GM12878 (cell line): ENCODE results near the gene HLX. TPM values are rescaled to one million over a fixed set of nuclear protein-coding genes. Genes with fewer than 3 reads are reported as not detected.

Experiments
- ATAC-seq: fragments of 200-7000 bp; cut with Tn5 transposase; 3 replicates; pipeline ENCODE4 v1.9.1; 2020; ENCODE audit warnings: mild to moderate bottlenecking, moderate library complexity
- BruUV-seq: library from RNA; stranded (reverse); fragments of 400-500 nt; replicated peaks from 2 replicates; lab custom pipeline; 2021; lab: Mats Ljungman, UMichigan
- CTCF ChIA-PET: fragments of 300-600 bp; sonication (Branson Sonifier 250); formaldehyde crosslinking; extraction: SDS; loops from one replicate; lab custom pipeline; 2021; ENCODE audit warnings: inconsistent platforms; lab: Yijun Ruan, JAX
- POLR2A ChIA-PET: fragments of 350-600 bp; formaldehyde crosslinking; extraction: SDS; loops from one replicate; lab custom pipeline; 2021; ENCODE audit warnings: inconsistent platforms; lab: Charles Lee
- RAD21 ChIA-PET: fragments of 300-600 bp; sonication (Branson Sonifier 250); formaldehyde crosslinking; loops from one replicate; lab custom pipeline; 2023; ENCODE audit warnings: antibody characterized with exemption; ENCODE audit not compliant: unreplicated experiment; lab: Charles Lee
- SMC1A ChIA-PET: fragments of 300-600 bp; sonication (Branson Sonifier 250); formaldehyde crosslinking; loops from one replicate; lab custom pipeline; 2023; ENCODE audit not compliant: unreplicated experiment, uncharacterized antibody; lab: Charles Lee
- DNase-seq: peaks from one replicate; pipeline ENCODE4 v3.0.0-alpha.2; 2011; ENCODE audit warnings: low read depth, low spot score
- FAIRE-seq: peaks from 3 replicates; lab custom pipeline; 2011; peaks lifted over from hg19 to GRCh38; lab: Jason Lieb, UNC
- H2AFZ ChIP-seq: 2 replicates; pipeline ENCODE4 v1.6.0; 2011; ENCODE audit warnings: low read depth, low read length, control low read depth; ENCODE audit not compliant: control insufficient read depth
- H3K27ac ChIP-seq: 2 replicates; pipeline ENCODE4 v1.5.1; 2011; ENCODE audit warnings: control low read depth; ENCODE audit not compliant: control insufficient read depth, insufficient read depth
- H3K27me3 ChIP-seq, 2 experiments: replicated peaks in 1 of 2; 2 replicates each; pipeline versions ENCODE4 v1.6.0 to v1.6.1; 2011; ENCODE audit warnings: low read length in 1 of 2; ENCODE audit not compliant: control insufficient read depth in 2 of 2, insufficient read depth in 2 of 2
- H3K36me3 ChIP-seq, 2 experiments: 2 replicates each; pipeline ENCODE4 v1.5.1; 2011; ENCODE audit warnings: low read length in 1 of 2; ENCODE audit not compliant: control insufficient read depth in 2 of 2, insufficient read depth in 2 of 2
- H3K4me1 ChIP-seq: 2 replicates; pipeline ENCODE4 v1.6.1; 2011; ENCODE audit warnings: mild to moderate bottlenecking, low read length, moderate library complexity, mixed read lengths; ENCODE audit not compliant: control insufficient read depth, insufficient read depth
- H3K4me2 ChIP-seq: 2 replicates; pipeline ENCODE4 v1.6.0; 2011; ENCODE audit warnings: control low read depth; ENCODE audit not compliant: control insufficient read depth, insufficient read depth
- H3K4me3 ChIP-seq: fragments of 200-600 bp; sonication (generic); 2 replicates; pipeline ENCODE4 v1.5.1; 2016
- H3K79me2 ChIP-seq: 2 replicates; pipeline ENCODE4 v1.6.0; 2011; ENCODE audit warnings: low read length; ENCODE audit not compliant: control insufficient read depth, insufficient read depth
- H3K9ac ChIP-seq: 2 replicates; pipeline ENCODE4 v1.8.0; 2011; ENCODE audit warnings: low read length, control low read depth, mixed read lengths; ENCODE audit not compliant: control insufficient read depth, insufficient read depth
- H3K9me3 ChIP-seq: replicated peaks from 3 replicates; pipeline ENCODE4 v1.5.1; 2011; ENCODE audit warnings: mild to moderate bottlenecking, low read length; ENCODE audit not compliant: control insufficient read depth, insufficient read depth
- H4K20me1 ChIP-seq: 2 replicates; pipeline ENCODE4 v1.6.0; 2011; ENCODE audit not compliant: control insufficient read depth, insufficient read depth
- CHD1 ChIP-seq: IDR thresholded peaks from 2 replicates; pipeline ENCODE4 v1.6.1; 2012; ENCODE audit warnings: low read depth, low read length, improper control_type of control experiment
- NFYB ChIP-seq: IDR thresholded peaks from 2 replicates; pipeline ENCODE4 v1.6.1; 2011; ENCODE audit warnings: low read depth, mild to moderate bottlenecking, low read length, improper control_type of control experiment, moderate library complexity; ENCODE audit not compliant: insufficient read depth
- RCOR1 ChIP-seq: conservative IDR thresholded peaks from 2 replicates; pipeline ENCODE4 v1.6.1; 2012; ENCODE audit warnings: low read depth, low read length, improper control_type of control experiment
- SMAD1 ChIP-seq: fragments of 450-650 bp; IDR thresholded peaks from 2 replicates; pipeline ENCODE4 v1.6.1; 2018; ENCODE audit warnings: mild to moderate bottlenecking, low read depth; ENCODE audit not compliant: partially characterized antibody
- TCF7 ChIP-seq: IDR thresholded peaks from 2 replicates; pipeline ENCODE4 v1.6.1; 2014; ENCODE audit warnings: antibody characterized with exemption, borderline replicate concordance
- WGBS: methylation state at CpG from one replicate; pipeline ENCODE4 v1.1.6; 2016; ENCODE audit warnings: low lambda C conversion rate; ENCODE audit not compliant: insufficient replicate concordance, insufficient coverage; ENCODE audit errors: missing lambda C conversion rate; 5-methylcytosine and 5-hydroxymethylcytosine counted together
- in situ Hi-C: fragments of 300-500 bp; cut with MboI; formaldehyde crosslinking; loops from 9 replicates; pipeline ENCODE4 v1.14.3; 2018; ENCODE audit warnings: mixed read lengths
- intact Hi-C: fragments of 100-400 bp; cut with micrococcal nuclease; formaldehyde crosslinking; loops from one replicate; pipeline ENCODE4 v1.14.2; 2022; ENCODE audit not compliant: unreplicated experiment
- polyA plus RNA-seq, 11 experiments: library from polyadenylated mRNA; depleted of rRNA in 4 of 11; unstranded in 6 of 11; stranded (reverse) in 5 of 11; fragments of >200 nt; fragmentation: Nextera tagmentation in 4 of 11; fragmentation: Illumina TruSeq in 1 of 11; extraction: Ambion mirVana in 4 of 11; extraction: Trizol in 1 of 11; gene quantifications; 1 replicate in 1 of 11; 2 replicates in 10 of 11; pipeline versions ENCODE4 v1.2.1 to v1.2.3, GENCODE V29; 2011 to 2016; ENCODE audit warnings: inconsistent platforms in 2 of 11, missing spikeins in 2 of 11, low read depth in 1 of 11
- total RNA-seq, 4 experiments: library from RNA; depleted of rRNA in 3 of 4; stranded (reverse); fragments of >200 nt in 3 of 4; fragmentation: Illumina TruSeq in 1 of 4; extraction: Trizol in 1 of 4; gene quantifications; 2 replicates each; pipeline versions ENCODE4 v1.2.1 to v1.2.3, GENCODE V29; 2013 to 2021

Gene HLX
- total and polyA plus RNA-seq, 10 of the 15 experiments (the other 5 are each of a cell fraction or from before 2014, with no cell fraction given): 0.11 to 2.3 (median 1.1) TPM

GRCh38 chr1:220921971-220922635 lies 42.9 kb downstream of the HLX start:
- H3K4me2 ChIP-seq: no peak overlapping the region
- in situ Hi-C loops: no loop called here
- H3K9ac ChIP-seq: no peak overlapping the region
- WGBS: 42% methylated on average over 8 of the region's 8 CpGs
- SMC1A ChIA-PET: interaction anchor here (0.7 to 1.5 kb wide), 5 partner anchors 13 to 280 kb away, joined by 3 to 4 read pairs (median 4); no protein-coding TSS in a partner anchor
- no peaks in the 10 kb centered on the region for H3K79me2 ChIP-seq
- H3K27ac ChIP-seq: no peak overlapping the region
- H3K4me3 ChIP-seq: no peak overlapping the region
- H3K27me3 ChIP-seq: no peaks in the 10 kb centered on the region
- H3K36me3 ChIP-seq: no peaks in the 10 kb centered on the region
- H2AFZ ChIP-seq: no peak overlapping the region
- no TSS peak for BruUV-seq
- POLR2A ChIA-PET: no interaction called here
- CTCF ChIA-PET: interaction anchor here (0.8 to 2.5 kb wide), 5 partner anchors 46 to 342 kb away, joined by 3 to 10 read pairs (median 3); no protein-coding TSS in a partner anchor
- TF ChIP-seq SMAD1: no peak
- FAIRE-seq: no peak
- no peak for DNase-seq
- no peaks in the 10 kb centered on the region for H4K20me1 ChIP-seq
- intact Hi-C loops: no loop called here
- H3K9me3 ChIP-seq: no peaks in the 10 kb centered on the region
- no peak for ATAC-seq
- H3K4me1 ChIP-seq: no peaks in the 10 kb centered on the region
- RAD21 ChIA-PET: interaction anchor here (1.9 kb wide), 1 partner anchor 281 kb away, joined by 4 read pairs; no protein-coding TSS in a partner anchor

DNA sequence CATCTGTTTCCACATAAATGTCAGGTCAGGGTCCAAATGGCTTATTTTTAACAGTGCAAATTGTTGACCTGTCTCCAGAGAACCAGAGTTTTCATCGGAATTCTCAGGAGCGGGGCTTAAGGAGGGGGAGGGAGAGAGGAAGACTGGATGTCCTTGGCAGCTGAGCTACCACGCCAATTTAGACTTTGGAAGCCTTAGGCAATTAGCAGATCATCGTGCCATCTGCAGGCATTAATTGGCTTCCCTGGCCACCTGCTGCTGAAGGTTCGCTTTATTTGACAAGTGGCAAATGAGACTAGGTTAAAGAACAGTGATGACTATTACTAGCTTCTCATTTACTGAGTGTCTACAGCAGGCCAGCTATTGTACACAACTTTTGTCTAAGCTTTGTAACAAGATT lies 43.7 kb downstream of the HLX start:
- Histone ChIP-seq H3K79me2 (no peaks in the 10 kb centered on the region), H3K27ac (no peak overlapping the region), H3K9ac (no peak overlapping the region), H3K36me3 (no peaks in the 10 kb centered on the region), H3K27me3 (no peaks in the 10 kb centered on the region), H3K4me2 (no peak overlapping the region), H2AFZ (no peak overlapping the region), H3K4me1 (no peaks in the 10 kb centered on the region), H3K9me3 (no peaks in the 10 kb centered on the region), H3K4me3 (no peak overlapping the region), H4K20me1 (no peaks in the 10 kb centered on the region)
- ChIA-PET RAD21 (interaction anchor here (1.9 kb wide), 1 partner anchor 280 kb away, joined by 4 read pairs; no protein-coding TSS in a partner anchor), SMC1A (interaction anchor here (0.7 to 1.4 kb wide), 4 partner anchors 14 to 513 kb away, joined by 3 to 4 read pairs (median 4); no protein-coding TSS in a partner anchor), CTCF (interaction anchor here (1.4 to 2.5 kb wide), 2 partner anchors 245 to 281 kb away, joined by 3 to 10 read pairs; no protein-coding TSS in a partner anchor), POLR2A (no interaction called here)
- 52% methylated on average over 5 of the region's 5 CpGs for WGBS
- in situ Hi-C loops: no loop called here
- no peak for DNase-seq
- TF ChIP-seq CHD1 (no peak), TCF7 (no peak), RCOR1 (no peak), NFYB (no peak)
- no peak for FAIRE-seq
- no TSS peak for BruUV-seq
- ATAC-seq: no peak
- intact Hi-C loops: no loop called here
